ENCODE data around the gene URAD.
"Not testable (repeated sequence)": the region's sequence is repeated elsewhere in the genome, so short reads cannot be mapped to it uniquely, and the experiment has no call there.

Gene URAD

GRCh38 chr13:27988520-27988919 lies at the start of gene URAD:
TSS of gene URAD (minus strand) at chr13:27988693. CDS start at chr13:27988637, 56 bp downstream.
- DNase-seq: no peak

GRCh38 chr13:28037399-28037798 lies 48.9 kb upstream of the URAD start:
- DNase-seq: no peak

GRCh38 chr13:28035146-28035782 lies 46.8 kb upstream of the URAD start:
- DNase-seq: no peak

- DNase-seq: no peak
Measured at GRCh38 chr13:28033894-28034655, 45.6 kb upstream of the URAD start.

GRCh38 chr13:28032438-28032837 lies 43.9 kb upstream of the URAD start:
- DNase-seq: not testable (repeated sequence)

- no peak for DNase-seq
Measured at GRCh38 chr13:28031896-28032288, 43.4 kb upstream of the URAD start.

GRCh38 chr13:28031220-28031895 lies 42.9 kb upstream of the URAD start:
- no peak for DNase-seq

- no peak for DNase-seq
Measured at GRCh38 chr13:28027607-28028364, 39.3 kb upstream of the URAD start.

GRCh38 chr13:28027071-28027470 lies 38.6 kb upstream of the URAD start:
- DNase-seq: no peak

- DNase-seq: no peak
Measured at GRCh38 chr13:28026508-28026907, 38.0 kb upstream of the URAD start.

GRCh38 chr13:28022848-28023518 lies 34.5 kb upstream of the URAD start:
- DNase-seq: no peak

- no peak for DNase-seq
Measured at GRCh38 chr13:28014301-28014700, 25.8 kb upstream of the URAD start.

GRCh38 chr13:28013482-28013881 lies 25.0 kb upstream of the URAD start:
- no peak for DNase-seq

- DNase-seq: no peak
Measured at GRCh38 chr13:28012896-28013295, 24.4 kb upstream of the URAD start.

GRCh38 chr13:28012383-28012782 lies 23.9 kb upstream of the URAD start:
- DNase-seq: no peak

- DNase-seq: no peak
Measured at GRCh38 chr13:28010046-28010445, 21.6 kb upstream of the URAD start.

GRCh38 chr13:28005016-28005415 lies 16.5 kb upstream of the URAD start:
- DNase-seq: not testable (repeated sequence)

GRCh38 chr13:28002886-28003698 lies 14.6 kb upstream of the URAD start:
- no peak for DNase-seq

GRCh38 chr13:28001837-28002473 lies 13.5 kb upstream of the URAD start:
- no peak for DNase-seq

- DNase-seq: no peak
Measured at GRCh38 chr13:28001049-28001448, 12.6 kb upstream of the URAD start.

- no peak for DNase-seq
Measured at GRCh38 chr13:28000567-28000966, 12.1 kb upstream of the URAD start.
